LNCAP (cell line): ENCODE results near the gene MPPED2.

Experiments
- TF ChIP-seq, protein P1 (sequence below): fragments of 450-650 bp; IDR thresholded peaks from 2 replicates; pipeline ENCODE4 v1.5.1; 2017; ENCODE audit warnings: mild to moderate bottlenecking

Gene MPPED2

GRCh38 chr11:30585125-30585891 lies 845 bp downstream of the MPPED2 start:
- TF ChIP-seq, protein P1, sequence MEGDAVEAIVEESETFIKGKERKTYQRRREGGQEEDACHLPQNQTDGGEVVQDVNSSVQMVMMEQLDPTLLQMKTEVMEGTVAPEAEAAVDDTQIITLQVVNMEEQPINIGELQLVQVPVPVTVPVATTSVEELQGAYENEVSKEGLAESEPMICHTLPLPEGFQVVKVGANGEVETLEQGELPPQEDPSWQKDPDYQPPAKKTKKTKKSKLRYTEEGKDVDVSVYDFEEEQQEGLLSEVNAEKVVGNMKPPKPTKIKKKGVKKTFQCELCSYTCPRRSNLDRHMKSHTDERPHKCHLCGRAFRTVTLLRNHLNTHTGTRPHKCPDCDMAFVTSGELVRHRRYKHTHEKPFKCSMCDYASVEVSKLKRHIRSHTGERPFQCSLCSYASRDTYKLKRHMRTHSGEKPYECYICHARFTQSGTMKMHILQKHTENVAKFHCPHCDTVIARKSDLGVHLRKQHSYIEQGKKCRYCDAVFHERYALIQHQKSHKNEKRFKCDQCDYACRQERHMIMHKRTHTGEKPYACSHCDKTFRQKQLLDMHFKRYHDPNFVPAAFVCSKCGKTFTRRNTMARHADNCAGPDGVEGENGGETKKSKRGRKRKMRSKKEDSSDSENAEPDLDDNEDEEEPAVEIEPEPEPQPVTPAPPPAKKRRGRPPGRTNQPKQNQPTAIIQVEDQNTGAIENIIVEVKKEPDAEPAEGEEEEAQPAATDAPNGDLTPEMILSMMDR: no peak

DNA sequence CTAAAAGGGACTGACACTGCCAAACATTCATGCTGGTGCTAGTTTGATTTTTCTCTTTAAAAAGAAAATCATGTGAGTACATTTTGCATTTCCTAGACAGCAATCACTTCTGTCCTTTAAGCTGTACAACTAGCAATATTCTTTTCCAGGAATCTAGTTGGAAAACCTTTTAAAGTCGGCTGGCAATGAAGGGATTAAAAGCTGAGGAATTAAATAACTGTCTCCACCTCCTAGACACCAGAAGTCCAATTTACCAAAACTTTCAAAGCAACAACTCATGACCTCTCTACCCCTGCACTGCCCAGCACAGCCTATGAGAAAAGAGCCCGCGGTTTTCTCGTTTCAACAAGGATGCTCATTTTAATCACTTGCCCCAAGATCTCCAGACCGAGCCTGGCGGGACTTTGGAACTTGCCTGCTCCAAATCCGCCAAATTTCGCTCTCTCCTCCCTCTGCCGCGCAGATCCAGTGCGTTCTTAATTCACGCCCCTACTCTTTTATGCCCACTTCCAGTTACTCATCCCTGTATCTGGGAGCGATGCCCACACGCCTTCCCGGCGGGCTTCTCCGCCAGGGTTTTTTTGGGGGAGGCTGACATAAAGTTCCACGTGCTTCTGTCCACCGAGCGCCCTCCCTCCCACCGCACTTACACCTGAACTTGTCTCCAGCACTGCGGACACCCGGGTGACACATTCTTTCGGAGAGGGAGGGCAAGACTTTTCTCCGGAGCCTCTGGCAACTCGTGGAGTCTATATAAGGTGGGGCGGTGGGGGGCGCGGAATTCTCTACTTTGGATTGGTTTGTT lies 2.5 kb downstream of the MPPED2 start:
- TF ChIP-seq, protein P1: no peak

DNA sequence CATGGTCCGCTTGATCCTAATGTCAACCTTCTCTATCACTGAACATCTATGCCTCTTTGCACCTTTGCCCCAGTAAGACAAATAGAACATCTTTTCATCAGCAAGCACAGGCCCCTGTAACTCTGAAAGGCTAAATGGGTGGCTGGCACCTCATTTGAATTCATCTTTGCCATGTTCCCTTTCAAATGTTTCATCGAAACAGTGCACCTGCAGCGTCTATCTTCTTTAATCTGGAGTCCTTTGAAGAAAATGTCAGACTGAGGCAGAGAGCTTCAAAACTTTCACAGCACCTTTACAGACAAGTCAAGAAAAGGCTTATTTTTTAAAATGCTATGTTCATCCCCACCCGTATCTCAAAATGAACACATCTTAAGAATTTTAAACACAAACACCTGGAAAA lies 3.4 kb downstream of the MPPED2 start:
- TF ChIP-seq, protein P1: no peak

GRCh38 chr11:30581675-30582074 lies 4.5 kb downstream of the MPPED2 start:
- TF ChIP-seq, protein P1: no peak

GRCh38 chr11:30580573-30580972 lies 5.6 kb downstream of the MPPED2 start:
- TF ChIP-seq, protein P1: no peak

- TF ChIP-seq, protein P1: no peak
Observed at GRCh38 chr11:30579415-30580175, 6.6 kb downstream of the MPPED2 start.

- TF ChIP-seq, protein P1: no peak
Observed at GRCh38 chr11:30578406-30578805, 7.7 kb downstream of the MPPED2 start.
